Thyroid gland (tissue), 4 donors: ENCODE data around the gene CCM2.

Experiments
- POLR2A ChIP-seq, 2 donors: fragments of 450-650 bp; IDR thresholded peaks; one replicate each; pipeline ENCODE4 v1.6.1; 2017; ENCODE audit warnings: antibody characterized with exemption in 2 of 2, mild to moderate bottlenecking in 2 of 2, moderate library complexity in 1 of 2
- TF ChIP-seq, protein P1 (sequence below), 6 experiments: fragments of 200-600 bp in 3 of 6; fragments of 450-650 bp in 3 of 6; sonication (generic) in 3 of 6; IDR thresholded peaks; one replicate each; pipeline ENCODE4 v1.5.1; 2016 to 2019; ENCODE audit warnings: antibody characterized with exemption in 6 of 6, mild to moderate bottlenecking in 2 of 6, inconsistent platforms in 1 of 6, moderate library complexity in 1 of 6

DNA sequence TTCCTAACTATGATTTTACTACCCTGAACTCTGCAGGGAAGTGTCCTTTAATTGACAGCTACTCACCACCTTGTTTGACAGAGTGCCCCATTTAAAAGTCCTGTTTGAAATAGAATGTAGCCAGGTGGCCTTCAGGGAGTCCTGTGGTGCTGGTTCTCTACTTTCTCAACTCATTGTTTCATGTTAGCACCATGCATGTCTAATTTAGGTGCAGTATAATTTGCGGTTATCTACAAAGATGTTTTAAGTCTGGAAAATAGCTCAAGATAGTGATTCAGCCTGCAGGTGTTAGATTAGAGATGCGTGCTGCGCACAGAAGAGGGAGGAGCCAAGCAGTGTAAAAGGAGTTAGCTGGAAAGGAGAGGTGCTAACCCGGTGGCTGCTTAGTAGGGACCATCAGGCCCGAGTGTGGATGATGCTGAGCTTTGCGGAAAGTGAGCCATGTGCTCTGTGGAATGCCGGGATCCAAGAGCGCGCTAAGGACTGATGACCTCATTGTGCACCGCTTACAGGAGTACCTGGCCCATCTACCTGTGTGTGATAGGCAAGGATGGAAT lies 1.2 kb downstream of the CCM2 start:
- TF ChIP-seq, protein P1, sequence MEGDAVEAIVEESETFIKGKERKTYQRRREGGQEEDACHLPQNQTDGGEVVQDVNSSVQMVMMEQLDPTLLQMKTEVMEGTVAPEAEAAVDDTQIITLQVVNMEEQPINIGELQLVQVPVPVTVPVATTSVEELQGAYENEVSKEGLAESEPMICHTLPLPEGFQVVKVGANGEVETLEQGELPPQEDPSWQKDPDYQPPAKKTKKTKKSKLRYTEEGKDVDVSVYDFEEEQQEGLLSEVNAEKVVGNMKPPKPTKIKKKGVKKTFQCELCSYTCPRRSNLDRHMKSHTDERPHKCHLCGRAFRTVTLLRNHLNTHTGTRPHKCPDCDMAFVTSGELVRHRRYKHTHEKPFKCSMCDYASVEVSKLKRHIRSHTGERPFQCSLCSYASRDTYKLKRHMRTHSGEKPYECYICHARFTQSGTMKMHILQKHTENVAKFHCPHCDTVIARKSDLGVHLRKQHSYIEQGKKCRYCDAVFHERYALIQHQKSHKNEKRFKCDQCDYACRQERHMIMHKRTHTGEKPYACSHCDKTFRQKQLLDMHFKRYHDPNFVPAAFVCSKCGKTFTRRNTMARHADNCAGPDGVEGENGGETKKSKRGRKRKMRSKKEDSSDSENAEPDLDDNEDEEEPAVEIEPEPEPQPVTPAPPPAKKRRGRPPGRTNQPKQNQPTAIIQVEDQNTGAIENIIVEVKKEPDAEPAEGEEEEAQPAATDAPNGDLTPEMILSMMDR (IDR thresholded peaks at IDR 0.05) = no peak
- no peak for TF ChIP-seq POLR2A (IDR thresholded peaks at IDR 0.05)
